ENCODE data around the gene INSR. TPM values are rescaled to one million over a fixed set of nuclear protein-coding genes. Genes with fewer than 3 reads are reported as not detected.
"Not testable (repeated sequence)": the region's sequence is repeated elsewhere in the genome, so short reads cannot be mapped to it uniquely, and the experiment has no call there.

INSR gene
- total RNA-seq, 1 donor from 2014 or later = 62.6 TPM

- intact Hi-C loops (cut with DNase I); DNase-seq (ENCODE audit: low spot score); ATAC-seq: not testable (repeated sequence)
Measured at GRCh38 chr19:7209036-7209435, 85.2 kb downstream of the INSR start.

- intact Hi-C loops (cut with DNase I) = no loop called here
Measured at GRCh38 chr19:7203332-7203731, 90.9 kb downstream of the INSR start.

GRCh38 chr19:7202888-7203287 is 91.3 kb downstream of the INSR start:
- intact Hi-C loops (cut with DNase I) = no loop called here
- ATAC-seq (no peak), DNase-seq (ENCODE audit: low spot score) (no peak)

More at GRCh38 chr19:7203332-7203731, 90.9 kb downstream of the INSR start:
- DNase-seq (ENCODE audit: low spot score) = no peak
- ATAC-seq = no peak

- no peak for DNase-seq (ENCODE audit: low spot score)
- ATAC-seq = no peak
- intact Hi-C loops (cut with DNase I) = no loop called here
Measured at GRCh38 chr19:7200736-7201135, 93.5 kb downstream of the INSR start.

- intact Hi-C loops (cut with DNase I) = loop anchor here (2.0 kb wide), 1 partner anchor 95 kb away; the partner anchor contains the start of gene INSR
- DNase-seq (ENCODE audit: low spot score) = no peak
- no peak for ATAC-seq
Measured at GRCh38 chr19:7199613-7200533, 94.3 kb downstream of the INSR start.

- ATAC-seq (peak; percentile 94), DNase-seq (ENCODE audit: low spot score) (peak; percentile 93)
- intact Hi-C loops (cut with DNase I) = loop anchor here (2.0 kb wide), 1 partner anchor 97 kb away; the partner anchor contains the start of gene INSR
Measured at GRCh38 chr19:7197760-7198696, 96.2 kb downstream of the INSR start.

- ATAC-seq = peak; percentile 95
- DNase-seq (ENCODE audit: low spot score) = peak; percentile 97
- intact Hi-C loops (cut with DNase I) = no loop called here
Measured at GRCh38 chr19:7197119-7197759, 97.0 kb downstream of the INSR start.

GRCh38 chr19:7196763-7197118 is 97.5 kb downstream of the INSR start:
- ATAC-seq = peak; percentile 43
- no peak for DNase-seq (ENCODE audit: low spot score)
- intact Hi-C loops (cut with DNase I) = no loop called here

GRCh38 chr19:7195046-7195445 is 99.2 kb downstream of the INSR start:
- ATAC-seq = no peak
- intact Hi-C loops (cut with DNase I) = no loop called here
- DNase-seq (ENCODE audit: low spot score) = no peak

GRCh38 chr19:7194566-7194965 is 99.6 kb downstream of the INSR start:
- no peak for DNase-seq (ENCODE audit: low spot score)
- intact Hi-C loops (cut with DNase I) = no loop called here

GRCh38 chr19:7191946-7192691 is 102.1 kb downstream of the INSR start:
- no peak for DNase-seq (ENCODE audit: low spot score)
- intact Hi-C loops (cut with DNase I) = no loop called here
- ATAC-seq = no peak

More at GRCh38 chr19:7194566-7194965, 99.6 kb downstream of the INSR start:
- no peak for ATAC-seq

- intact Hi-C loops (cut with DNase I) = no loop called here
- DNase-seq (ENCODE audit: low spot score) = no peak
Measured at GRCh38 chr19:7188698-7189629, 105.2 kb downstream of the INSR start.

GRCh38 chr19:7187605-7188339 is 106.4 kb downstream of the INSR start:
- ATAC-seq (no peak), DNase-seq (ENCODE audit: low spot score) (no peak)
- intact Hi-C loops (cut with DNase I) = no loop called here

More at GRCh38 chr19:7188698-7189629, 105.2 kb downstream of the INSR start:
- ATAC-seq = no peak

- DNase-seq (ENCODE audit: low spot score) = no peak
- intact Hi-C loops (cut with DNase I) = no loop called here
- no peak for ATAC-seq
Measured at GRCh38 chr19:7182489-7182888, 111.7 kb downstream of the INSR start.

- DNase-seq (ENCODE audit: low spot score) (no peak), ATAC-seq (no peak)
- intact Hi-C loops (cut with DNase I) = no loop called here
Measured at GRCh38 chr19:7179917-7180306, 114.3 kb downstream of the INSR start.

GRCh38 chr19:7177926-7178325 is 116.3 kb downstream of the INSR start:
- ATAC-seq (no peak), DNase-seq (ENCODE audit: low spot score) (no peak)
- intact Hi-C loops (cut with DNase I) = no loop called here

- intact Hi-C loops (cut with DNase I) = no loop called here
- DNase-seq (ENCODE audit: low spot score) = no peak
- no peak for ATAC-seq
Measured at GRCh38 chr19:7176792-7177191, 117.4 kb downstream of the INSR start.
